Osteoblast (primary cell): ENCODE data around the gene WWP2. TPM values are rescaled to one million over a fixed set of nuclear protein-coding genes. Genes with fewer than 3 reads are reported as not detected.
A peak's percentile ranks its signal among the peaks of the same experiment; 100 is the strongest.
"Not testable (repeated sequence)": the region's sequence is repeated elsewhere in the genome, so short reads cannot be mapped to it uniquely, and the experiment has no call there.

Source experiments
- DNase-seq: peaks from one replicate; pipeline ENCODE4 v3.0.0; 2011; ENCODE audit warnings: low spot score, mixed read lengths; ENCODE audit not compliant: insufficient read length; ENCODE audit errors: missing footprints
- H2AFZ ChIP-seq: 2 replicates; pipeline ENCODE4 v1.6.0; 2011; ENCODE audit warnings: mild to moderate bottlenecking, low read length
- H3K27ac ChIP-seq: 2 replicates; pipeline ENCODE4 v1.5.1; 2011; ENCODE audit warnings: mild to moderate bottlenecking, low read depth, low read length, moderate library complexity
- H3K27me3 ChIP-seq: 2 replicates; pipeline ENCODE4 v1.6.0; 2012; ENCODE audit warnings: mild to moderate bottlenecking, control low read depth, inconsistent platforms, low read length, moderate library complexity; ENCODE audit not compliant: insufficient read depth
- H3K36me3 ChIP-seq: 2 replicates; pipeline ENCODE4 v1.5.1; 2011; ENCODE audit warnings: mild to moderate bottlenecking, low read length, control low read depth, moderate library complexity; ENCODE audit not compliant: insufficient read depth
- H3K4me1 ChIP-seq: 2 replicates; pipeline ENCODE4 v1.5.1; 2011; ENCODE audit warnings: mild to moderate bottlenecking, low read length, control low read depth, moderate library complexity; ENCODE audit not compliant: insufficient read depth
- H3K4me2 ChIP-seq: 2 replicates; pipeline ENCODE4 v1.6.0; 2011; ENCODE audit warnings: mild to moderate bottlenecking, low read length; ENCODE audit not compliant: insufficient read depth
- H3K4me3 ChIP-seq: fragments of 200-600 bp; sonication (generic); 3 replicates; pipeline ENCODE4 v1.5.1; 2012; ENCODE audit warnings: mild to moderate bottlenecking, low read length, inconsistent platforms; ENCODE audit not compliant: insufficient read depth
- H3K79me2 ChIP-seq: 2 replicates; pipeline ENCODE4 v1.6.0; 2012; ENCODE audit warnings: mild to moderate bottlenecking, low read length, control low read depth, inconsistent platforms; ENCODE audit not compliant: insufficient read depth
- H3K9me3 ChIP-seq: 2 replicates; pipeline ENCODE4 v1.5.1; 2011; ENCODE audit warnings: low read depth, low read length, control low read depth
- H4K20me1 ChIP-seq: 2 replicates; pipeline ENCODE4 v1.6.0; 2012; ENCODE audit warnings: mild to moderate bottlenecking, low read length, control low read depth; ENCODE audit not compliant: insufficient read depth
- CTCF ChIP-seq: IDR thresholded peaks from 2 replicates; pipeline ENCODE4 v1.5.1; 2011; ENCODE audit warnings: mild to moderate bottlenecking, low read depth, low read length, moderate library complexity; ENCODE audit errors: extremely low read depth
- total RNA-seq: library from RNA; depleted of rRNA; stranded (reverse); fragments of >200 nt; gene quantifications from 2 replicates; pipeline ENCODE4 v1.2.3, GENCODE V29; 2012

The WWP2 gene
- total RNA-seq, 1 donor: 46.7 TPM

- peak; percentile 70 for DNase-seq
- Histone ChIP-seq H3K4me3 (peak overlapping the region; percentile 87), H3K4me1 (peaks cover 31% of the 10 kb centered on the region), H3K36me3 (peaks cover 18% of the 10 kb centered on the region), H2AFZ (peak overlapping the region; percentile 25), H4K20me1 (peaks cover 4% of the 10 kb centered on the region), H3K79me2 (peaks cover 60% of the 10 kb centered on the region), H3K9me3 (no peaks in the 10 kb centered on the region), H3K27ac (peak overlapping the region; percentile 81), H3K27me3 (no peaks in the 10 kb centered on the region), H3K4me2 (peak overlapping the region; percentile 97)
- no peak for TF ChIP-seq CTCF
Observed at GRCh38 chr16:69724981-69725479, 37.1 kb upstream of the WWP2 start.

- Histone ChIP-seq H2AFZ (peak overlapping the region; percentile 85), H3K4me2 (peak overlapping the region; percentile 97), H3K9me3 (no peaks in the 10 kb centered on the region), H3K4me1 (peaks cover 31% of the 10 kb centered on the region), H3K36me3 (peaks cover 13% of the 10 kb centered on the region), H4K20me1 (peaks cover 4% of the 10 kb centered on the region), H3K4me3 (peak overlapping the region; percentile 87), H3K27ac (peak overlapping the region; percentile 81), H3K79me2 (peaks cover 55% of the 10 kb centered on the region), H3K27me3 (no peaks in the 10 kb centered on the region)
- DNase-seq: no peak
- no peak for TF ChIP-seq CTCF
Observed at GRCh38 chr16:69725480-69726312, 36.4 kb upstream of the WWP2 start.

GRCh38 chr16:69726313-69727060 is 35.6 kb upstream of the WWP2 start, which contains the start of gene NQO1:
TSS of gene NQO1 (minus strand) at chr16:69726560. CDS start at chr16:69726439, 121 bp downstream.
- Histone ChIP-seq H3K36me3 (peaks cover 5% of the 10 kb centered on the region), H3K4me2 (peak within 1 kb of the TSS; percentile 97), H4K20me1 (peaks cover 4% of the 10 kb centered on the region), H3K79me2 (peaks cover 48% of the 10 kb centered on the region), H3K4me3 (peak within 1 kb of the TSS; percentile 87), H3K4me1 (peaks cover 31% of the 10 kb centered on the region), H3K9me3 (no peaks in the 10 kb centered on the region), H3K27me3 (no peaks in the 10 kb centered on the region), H2AFZ (peak within 1 kb of the TSS; percentile 85), H3K27ac (peak within 1 kb of the TSS; percentile 81)
- peak; percentile 97 for DNase-seq
- no peak for TF ChIP-seq CTCF

- H3K79me2 ChIP-seq: peaks cover 34% of the 10 kb centered on the region
- no peaks in the 10 kb centered on the region for H3K9me3 ChIP-seq
- no peak for TF ChIP-seq CTCF
- no peak overlapping the region for H3K27ac ChIP-seq
- H3K27me3 ChIP-seq: no peaks in the 10 kb centered on the region
- no peak for DNase-seq
- H3K4me1 ChIP-seq: peaks cover 31% of the 10 kb centered on the region
- no peaks in the 10 kb centered on the region for H3K36me3 ChIP-seq
- H4K20me1 ChIP-seq: peaks cover 4% of the 10 kb centered on the region
- H3K4me2 ChIP-seq: no peak overlapping the region
- no peak overlapping the region for H3K4me3 ChIP-seq
- H2AFZ ChIP-seq: no peak overlapping the region
Observed at GRCh38 chr16:69727916-69728270, 34.2 kb upstream of the WWP2 start.

GRCh38 chr16:69729030-69729429 is 33.1 kb upstream of the WWP2 start:
- Histone ChIP-seq H3K79me2 (peaks cover 24% of the 10 kb centered on the region), H3K4me1 (peaks cover 31% of the 10 kb centered on the region)
- H2AFZ ChIP-seq, H3K9me3 ChIP-seq, H3K36me3 ChIP-seq, H3K27me3 ChIP-seq, H3K27ac ChIP-seq, H4K20me1 ChIP-seq, H3K4me3 ChIP-seq, DNase-seq, H3K4me2 ChIP-seq: not testable (repeated sequence)
